ENCODE measurements around the gene INSL3. TPM values are rescaled to one million over a fixed set of nuclear protein-coding genes. Genes with fewer than 3 reads are reported as not detected.
"Not testable (repeated sequence)": the region's sequence is repeated elsewhere in the genome, so short reads cannot be mapped to it uniquely, and the experiment has no call there.

Gene INSL3
- total RNA-seq, 2 donors from 2014 or later, result not detected

DNA sequence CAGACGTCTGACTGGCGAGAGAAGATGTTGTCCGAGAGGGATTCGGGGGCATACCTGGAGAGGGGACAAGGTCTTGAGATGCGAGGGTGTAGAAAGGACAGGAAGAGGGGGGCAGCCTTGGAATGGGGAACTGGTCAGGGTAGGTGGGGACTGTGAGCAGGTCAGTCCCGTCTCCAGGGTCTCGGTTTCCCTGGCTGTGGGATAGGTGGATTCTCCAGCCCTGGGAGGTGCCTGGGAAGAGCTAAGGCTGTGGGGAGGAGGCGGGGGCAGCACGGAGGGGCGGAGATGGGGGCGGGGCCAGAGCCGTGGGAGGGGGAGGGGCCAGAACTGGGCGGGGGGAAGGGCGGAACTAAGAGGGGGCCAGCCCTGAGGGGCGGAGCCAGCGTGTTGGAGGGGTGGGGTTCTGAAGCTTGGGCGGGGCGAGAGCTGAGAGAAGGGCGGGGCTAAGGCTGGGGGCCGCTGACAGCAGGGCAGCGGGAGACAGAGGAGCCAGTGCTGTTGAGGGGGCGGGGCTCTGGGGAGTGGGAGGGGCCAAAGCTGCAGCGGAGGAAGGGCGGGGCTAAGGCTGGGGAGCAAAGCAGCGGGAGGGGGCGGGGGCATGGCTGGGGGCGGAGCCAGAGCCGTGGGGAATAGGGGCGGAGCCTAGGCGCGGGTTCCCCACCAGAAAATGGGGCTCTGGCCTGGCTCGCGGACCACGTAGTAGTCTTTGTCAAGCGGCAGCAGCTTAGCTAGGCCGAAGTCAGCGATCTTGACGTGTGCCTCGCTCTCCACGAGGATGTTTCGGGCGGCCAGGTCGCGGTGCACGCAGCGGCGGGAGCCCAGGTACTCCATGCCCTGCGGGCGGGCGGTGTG, 9.5 kb upstream of the INSL3 start:
- DNase-seq (peak; percentile 82 to 88), ATAC-seq (peak; percentile 92)
- intact Hi-C loops (cut with DNase I, micrococcal nuclease), result no loop called here

DNA sequence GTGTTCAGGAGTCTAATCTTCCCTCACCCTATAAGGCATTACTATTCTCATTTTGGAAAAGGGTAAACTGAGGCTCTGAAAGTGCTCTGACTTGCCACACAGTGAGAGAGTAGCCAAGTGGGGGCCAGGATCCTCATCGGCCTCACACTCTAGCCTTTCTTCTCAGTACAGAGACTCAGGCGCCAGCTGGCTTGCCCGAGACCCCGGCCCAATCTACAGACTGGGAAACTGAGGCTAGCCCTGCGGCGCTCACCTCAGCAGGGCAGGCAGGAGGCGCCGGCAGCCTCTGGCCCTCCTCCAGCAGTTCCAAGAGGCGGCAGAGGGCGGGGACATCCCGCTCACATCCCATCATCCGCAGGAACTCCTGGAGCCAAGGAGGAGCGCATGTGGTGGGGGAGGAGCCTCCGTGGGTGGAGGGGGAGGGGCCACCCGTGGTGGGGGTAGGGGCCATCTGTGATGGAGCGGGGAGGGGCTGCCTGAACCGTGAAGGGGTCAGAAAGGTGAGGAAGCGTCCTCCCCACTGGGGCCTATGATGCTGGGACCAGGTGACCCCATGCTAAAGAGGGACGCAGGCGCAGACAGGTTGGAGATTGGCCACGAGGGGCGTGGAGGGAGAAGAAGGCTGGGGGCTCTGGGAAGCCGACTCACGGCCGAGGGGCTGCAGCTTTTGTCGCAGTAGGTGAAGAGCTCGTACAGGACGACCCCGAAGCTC, 8.7 kb upstream of the INSL3 start:
- peak; percentile 56 for ATAC-seq

GRCh38 chr19:17826508-17827056, 5.3 kb upstream of the INSL3 start:
- no peak for ATAC-seq
- no peak for DNase-seq
- intact Hi-C loops (cut with DNase I, micrococcal nuclease), result no loop called here

More for the DNA sequence above, 8.7 kb upstream of the INSL3 start:
- intact Hi-C loops (cut with DNase I, micrococcal nuclease), result no loop called here
- DNase-seq, result peak; percentile 60

DNA sequence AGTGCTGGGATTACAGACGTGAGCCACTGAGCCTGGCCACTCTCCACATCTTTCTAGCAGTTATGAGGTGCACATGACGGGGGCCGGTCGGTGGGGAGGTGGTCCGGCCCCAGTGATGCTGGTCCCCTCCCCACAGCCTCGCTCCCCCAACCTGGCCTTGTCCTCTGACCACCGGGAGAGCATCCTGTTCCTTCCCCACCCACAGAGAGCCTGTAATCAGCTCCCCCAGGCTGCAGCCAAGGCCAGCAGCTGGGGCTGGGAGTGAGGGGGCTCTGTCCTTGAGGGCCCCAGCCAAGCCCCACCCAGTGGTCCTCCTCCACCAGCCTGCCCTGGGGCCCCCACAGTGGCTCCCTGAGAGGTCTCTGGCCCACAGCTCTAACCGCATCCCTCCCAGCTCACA, 3.0 kb upstream of the INSL3 start:
- intact Hi-C loops (cut with DNase I, micrococcal nuclease), result no loop called here
- DNase-seq (no peak), ATAC-seq (no peak)

DNA sequence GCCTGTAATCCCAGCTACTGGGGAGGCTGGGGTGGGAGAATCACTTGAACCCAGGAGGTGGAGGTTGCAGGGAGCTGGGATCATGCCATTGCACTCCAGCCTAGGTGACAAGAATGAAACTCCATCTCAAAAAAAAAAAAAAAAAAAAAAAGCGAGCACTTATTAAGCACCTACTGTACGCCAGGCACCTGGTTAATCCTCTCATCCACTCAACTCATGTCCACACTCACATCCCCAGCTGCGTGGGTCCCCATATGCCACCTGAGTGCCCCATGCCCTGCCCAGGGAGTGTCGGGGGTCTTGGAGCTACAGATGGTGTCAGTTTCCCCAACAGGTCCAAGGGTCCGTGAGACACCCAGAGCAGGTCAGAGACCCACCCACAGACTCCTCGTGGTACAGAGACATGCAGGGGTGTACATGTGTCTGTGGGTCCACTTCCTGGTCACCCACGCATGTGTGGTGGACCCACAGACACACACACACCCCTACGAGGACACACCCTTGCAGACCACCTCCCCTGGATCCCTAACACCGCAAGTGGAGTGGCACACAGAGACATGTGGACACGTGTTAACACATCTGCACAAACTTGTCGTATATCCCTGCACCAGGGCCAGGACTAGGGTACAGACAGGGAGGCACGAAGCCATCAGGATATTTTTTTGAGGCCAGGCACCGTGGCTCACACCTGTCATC, 3.5 kb downstream of the INSL3 start:
- no peak for DNase-seq
- intact Hi-C loops (cut with DNase I, micrococcal nuclease), result no loop called here
- ATAC-seq, result peak; percentile 53

DNA sequence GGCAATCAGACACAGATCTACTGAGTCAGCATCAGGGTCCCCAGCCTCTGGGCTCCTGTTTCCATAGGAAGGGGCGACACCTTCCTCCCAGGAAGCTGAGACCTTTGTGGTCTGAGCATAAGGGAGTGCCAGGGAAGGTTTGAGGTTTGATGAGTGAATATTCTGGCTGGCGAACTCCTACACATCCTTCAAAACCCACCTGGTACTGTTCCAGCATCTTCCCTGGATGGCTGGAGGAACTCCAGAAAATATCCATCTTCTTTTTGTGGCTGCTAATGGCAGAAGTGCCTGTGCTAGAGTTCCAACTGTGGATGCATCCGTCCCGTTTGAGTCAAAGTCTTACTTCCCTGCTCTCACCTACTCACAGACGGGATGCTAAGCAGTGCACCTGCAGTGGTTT, 9.2 kb downstream of the INSL3 start:
- DNase-seq (no peak), ATAC-seq (no peak)
- intact Hi-C loops (cut with DNase I, micrococcal nuclease), result no loop called here

DNA sequence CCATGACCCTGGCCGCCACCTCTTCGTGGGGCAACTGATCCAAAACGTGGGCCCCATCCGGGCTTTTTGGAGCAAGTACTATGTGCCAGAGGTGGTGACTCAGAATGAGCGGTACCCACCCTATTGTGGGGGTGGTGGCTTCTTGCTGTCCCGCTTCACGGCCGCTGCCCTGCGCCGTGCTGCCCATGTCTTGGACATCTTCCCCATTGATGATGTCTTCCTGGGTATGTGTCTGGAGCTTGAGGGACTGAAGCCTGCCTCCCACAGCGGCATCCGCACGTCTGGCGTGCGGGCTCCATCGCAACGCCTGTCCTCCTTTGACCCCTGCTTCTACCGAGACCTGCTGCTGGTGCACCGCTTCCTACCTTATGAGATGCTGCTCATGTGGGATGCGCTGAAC, 9.6 kb downstream of the INSL3 start:
- no peak for ATAC-seq
- intact Hi-C loops (cut with DNase I, micrococcal nuclease), result no loop called here
- no peak for DNase-seq

DNA sequence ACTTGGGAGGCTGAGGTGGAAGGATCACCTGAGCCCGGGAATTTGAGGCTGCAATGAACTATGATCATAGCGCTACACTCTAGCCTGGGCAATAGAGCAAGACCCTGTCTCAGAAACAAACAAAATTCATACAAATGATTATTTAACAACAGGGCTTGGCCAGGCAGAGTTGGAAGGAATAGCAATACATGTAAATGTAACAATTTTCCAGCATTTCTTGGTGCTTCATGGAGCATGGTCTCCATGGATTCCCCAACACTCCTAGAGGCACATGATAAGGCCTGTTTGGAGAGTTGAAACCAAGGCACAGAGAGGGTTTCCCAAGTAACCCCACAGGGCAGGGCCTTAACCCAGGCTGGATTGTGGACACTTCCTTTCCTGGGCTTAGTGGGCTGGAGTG, 10.2 kb downstream of the INSL3 start:
- no peak for ATAC-seq
- DNase-seq, result no peak
- intact Hi-C loops (cut with DNase I, micrococcal nuclease), result no loop called here

- DNase-seq (no peak), ATAC-seq (no peak)
- intact Hi-C loops (cut with DNase I, micrococcal nuclease), result no loop called here
Measured at GRCh38 chr19:17807731-17808316, 13.5 kb downstream of the INSL3 start.

GRCh38 chr19:17806945-17807344, 14.4 kb downstream of the INSL3 start:
- intact Hi-C loops (cut with DNase I, micrococcal nuclease), result no loop called here
- DNase-seq, result no peak
- peak; percentile 40 for ATAC-seq

DNA sequence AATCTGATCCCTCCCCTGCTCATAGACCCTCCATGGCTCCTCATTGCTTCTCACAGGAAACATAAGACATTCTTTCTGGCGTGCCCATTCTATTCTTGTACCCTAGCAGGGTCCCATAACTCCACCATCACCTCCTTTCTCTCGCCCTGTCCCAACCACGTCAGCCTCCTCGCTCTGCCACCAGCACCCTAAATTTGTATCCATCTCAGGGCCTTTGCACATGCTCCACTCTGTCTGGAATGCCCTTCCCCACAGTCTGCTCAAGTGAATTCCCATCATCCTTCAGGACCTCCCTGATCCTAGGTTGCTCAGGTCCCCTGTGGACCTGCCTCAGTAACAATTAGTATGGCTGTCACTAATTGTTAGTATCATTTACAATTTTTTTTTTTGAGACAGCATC, 15.9 kb downstream of the INSL3 start:
- no peak for ATAC-seq
- intact Hi-C loops (cut with DNase I, micrococcal nuclease), result no loop called here
- DNase-seq, result no peak

GRCh38 chr19:17803264-17803896, 17.9 kb downstream of the INSL3 start:
- intact Hi-C loops (cut with DNase I, micrococcal nuclease), result no loop called here
- ATAC-seq (no peak), DNase-seq (no peak)

DNA sequence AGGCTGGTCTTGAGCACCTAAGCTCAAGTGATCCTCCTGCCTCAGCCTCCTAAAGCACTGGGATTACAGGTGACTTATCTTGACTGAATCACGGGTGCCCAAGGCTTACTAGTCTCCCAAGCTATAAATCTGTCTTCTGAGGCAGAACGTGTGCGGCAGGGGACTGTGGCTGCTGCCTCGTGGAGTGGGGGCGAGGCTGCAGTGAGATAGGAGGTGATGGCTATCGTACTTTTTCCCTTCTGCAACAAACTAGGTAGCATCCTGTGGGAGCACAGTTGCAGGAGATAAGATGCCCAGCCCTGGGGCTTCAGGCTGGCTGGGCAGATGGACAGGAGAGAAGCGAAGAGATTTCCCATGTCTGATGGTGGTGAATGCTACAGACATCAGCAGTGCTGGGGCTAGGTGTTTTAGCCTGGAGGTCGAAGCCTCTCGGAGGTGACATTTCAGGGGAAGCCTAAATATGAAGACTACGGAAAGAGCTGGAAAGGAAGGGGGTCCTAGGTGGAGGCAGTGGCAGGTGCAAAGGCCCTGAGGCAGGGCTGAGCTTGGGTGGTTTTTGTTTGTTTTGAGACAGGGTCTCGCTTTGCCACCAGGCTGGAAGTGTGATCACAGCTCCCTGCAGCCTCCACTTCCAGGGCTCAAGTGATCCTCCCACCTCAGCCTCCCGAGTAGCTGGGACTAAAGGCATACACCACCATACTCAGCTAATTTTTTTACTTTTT, 19.0 kb downstream of the INSL3 start:
- DNase-seq (no peak), ATAC-seq (no peak)
- intact Hi-C loops (cut with DNase I, micrococcal nuclease), result no loop called here

GRCh38 chr19:17798599-17798998, 22.7 kb downstream of the INSL3 start:
- DNase-seq; intact Hi-C loops (cut with DNase I, micrococcal nuclease); ATAC-seq: not testable (repeated sequence)

GRCh38 chr19:17797424-17798201, 23.7 kb downstream of the INSL3 start:
- DNase-seq, result peak; percentile 80 to 92
- intact Hi-C loops (cut with DNase I, micrococcal nuclease), result no loop called here
- peak; percentile 72 for ATAC-seq

DNA sequence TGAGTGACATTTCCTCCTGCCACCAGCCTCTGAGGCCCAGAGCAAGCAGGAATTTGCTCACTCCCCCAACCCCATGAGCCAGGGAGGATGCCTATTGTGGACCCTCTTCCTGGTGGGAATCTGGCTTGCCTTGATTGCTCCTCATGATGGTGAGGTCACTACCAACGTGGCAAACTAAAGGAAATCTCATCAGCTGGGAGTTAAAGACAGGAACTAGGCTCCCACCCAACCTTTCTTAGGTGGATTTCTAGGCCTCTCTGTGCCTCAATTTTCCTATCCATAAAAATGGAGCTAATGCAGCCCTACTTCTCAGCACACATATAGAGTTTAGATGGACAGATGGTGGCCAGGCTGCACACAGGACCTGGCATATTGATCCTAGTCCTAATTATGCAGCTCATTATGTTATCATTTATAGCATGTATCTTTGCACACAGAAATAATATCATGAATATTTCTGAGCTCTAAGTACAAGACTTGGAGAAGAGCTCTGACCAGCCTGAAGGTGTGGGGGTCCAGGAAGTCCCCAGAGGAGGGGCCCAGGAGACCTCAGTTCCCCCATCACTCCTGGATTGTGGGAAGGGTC, 24.4 kb downstream of the INSL3 start:
- ATAC-seq, result no peak
- no peak for DNase-seq
- intact Hi-C loops (cut with DNase I, micrococcal nuclease), result no loop called here
